D721Med (cell line): ENCODE data around the gene SCN8A.
A peak's percentile ranks its signal among the peaks of the same experiment; 100 is the strongest.

Experiments
- DNase-seq: peaks from one replicate; pipeline ENCODE4 v3.0.0; 2011; ENCODE audit warnings: low spot score; ENCODE audit not compliant: insufficient read length
- FAIRE-seq: peaks from 2 replicates; lab custom pipeline; 2011; peaks lifted over from hg19 to GRCh38; lab: Jason Lieb, UNC
- CTCF ChIP-seq: IDR thresholded peaks from 2 replicates; pipeline ENCODE4 v1.5.1; 2012; ENCODE audit warnings: mild to moderate bottlenecking, control low read depth; ENCODE audit not compliant: insufficient read depth; ENCODE audit errors: missing control alignments

The SCN8A gene

GRCh38 chr12:51806896-51807295 is 215.9 kb downstream of the SCN8A start:
- no peak for DNase-seq
- no peak for FAIRE-seq
- TF ChIP-seq CTCF = no peak

- TF ChIP-seq CTCF = no peak
- DNase-seq = no peak
- no peak for FAIRE-seq
These were observed 218.2 kb downstream of the SCN8A start for GRCh38 chr12:51809193-51809592.

GRCh38 chr12:51811203-51812202 is 220.5 kb downstream of the SCN8A start:
- FAIRE-seq (no peak), DNase-seq (no peak)
- no peak for TF ChIP-seq CTCF

- DNase-seq = no peak
- TF ChIP-seq CTCF = no peak
- no peak for FAIRE-seq
These were observed 221.8 kb downstream of the SCN8A start for GRCh38 chr12:51812871-51813270.

GRCh38 chr12:51813931-51814310 is 222.9 kb downstream of the SCN8A start:
- TF ChIP-seq CTCF = no peak
- no peak for FAIRE-seq
- DNase-seq = no peak

GRCh38 chr12:51814311-51815088 is 223.5 kb downstream of the SCN8A start:
- FAIRE-seq (no peak), DNase-seq (peak; percentile 76)
- peak; percentile 55 for TF ChIP-seq CTCF
